ENCODE results near the gene POLDIP2.

The POLDIP2 gene

GRCh38 chr17:28335201-28335958 lies 21.9 kb downstream of the POLDIP2 start, which contains the start of the genes IFT20 and TNFAIP1:
Gene IFT20 (minus strand): TSS chr17:28335472. CDS start chr17:28331985, 3,487 bp downstream.
Gene TNFAIP1 (plus strand): TSS chr17:28335761. CDS start chr17:28339522, 3,761 bp downstream.
- DNase-seq (ENCODE audit: low spot score), result peak; percentile 100

GRCh38 chr17:28334666-28335200 lies 22.6 kb downstream of the POLDIP2 start:
- no peak for DNase-seq (ENCODE audit: low spot score)

GRCh38 chr17:28334171-28334570 lies 23.2 kb downstream of the POLDIP2 start:
- DNase-seq (ENCODE audit: low spot score), result no peak

GRCh38 chr17:28333083-28333746 lies 24.1 kb downstream of the POLDIP2 start:
- no peak for DNase-seq (ENCODE audit: low spot score)

GRCh38 chr17:28331891-28332420 lies 25.4 kb downstream of the POLDIP2 start:
- no peak for DNase-seq (ENCODE audit: low spot score)

GRCh38 chr17:28330671-28331070 lies 26.7 kb downstream of the POLDIP2 start:
- no peak for DNase-seq (ENCODE audit: low spot score)

- no peak for DNase-seq (ENCODE audit: low spot score)
These were observed 29.0 kb downstream of the POLDIP2 start for GRCh38 chr17:28328325-28328724.

- no peak for DNase-seq (ENCODE audit: low spot score)
These were observed 29.6 kb downstream of the POLDIP2 start for GRCh38 chr17:28327709-28328108.

GRCh38 chr17:28327031-28327607 lies 30.2 kb downstream of the POLDIP2 start:
- no peak for DNase-seq (ENCODE audit: low spot score)

- no peak for DNase-seq (ENCODE audit: low spot score)
These were observed 31.2 kb downstream of the POLDIP2 start for GRCh38 chr17:28326114-28326513.

GRCh38 chr17:28325211-28325610 lies 32.1 kb downstream of the POLDIP2 start:
- DNase-seq (ENCODE audit: low spot score), result no peak

- DNase-seq (ENCODE audit: low spot score), result no peak
These were observed 32.5 kb downstream of the POLDIP2 start for GRCh38 chr17:28324781-28325180.

GRCh38 chr17:28324267-28324745 lies 33.0 kb downstream of the POLDIP2 start:
- DNase-seq (ENCODE audit: low spot score), result no peak

- DNase-seq (ENCODE audit: low spot score), result no peak
These were observed 36.9 kb downstream of the POLDIP2 start for GRCh38 chr17:28320215-28321061.

GRCh38 chr17:28319598-28319935 lies 37.8 kb downstream of the POLDIP2 start:
- DNase-seq (ENCODE audit: low spot score), result peak; percentile 23

GRCh38 chr17:28318759-28319597 lies 38.3 kb downstream of the POLDIP2 start, which contains the start of gene TMEM97:
Gene TMEM97 (plus strand): TSS chr17:28319200. CDS start chr17:28319240, 40 bp downstream.
- DNase-seq (ENCODE audit: low spot score), result peak; percentile 98

- DNase-seq (ENCODE audit: low spot score), result no peak
These were observed 39.2 kb downstream of the POLDIP2 start for GRCh38 chr17:28317966-28318758.

GRCh38 chr17:28317099-28317965 lies 40.0 kb downstream of the POLDIP2 start:
- no peak for DNase-seq (ENCODE audit: low spot score)

Measured in kidney tubule cell (primary cell).